Measurements from ENCODE around the gene ANXA9.

- TF ChIP-seq CTCF (IDR thresholded peaks at IDR 0.05) (no peak), EZH2 (IDR thresholded peaks at IDR 0.05; ENCODE audit: borderline replicate concordance, insufficient read depth, low read depth, low read length, poor library complexity, severe bottlenecking) (no peak)
These were observed 61.1 kb downstream of the ANXA9 start for GRCh38 chr1:151043163-151043562.

All from B cell (primary cell).